CD4-positive, alpha-beta T cell (primary cell): ENCODE measurements around the gene STAC2. TPM values are rescaled to one million over a fixed set of nuclear protein-coding genes. Genes with fewer than 3 reads are reported as not detected.
A peak's percentile ranks its signal among the peaks of the same experiment; 100 is the strongest.

Experiments
- ATAC-seq: fragments of 200-7000 bp; cut with Tn5 transposase; one replicate; pipeline ENCODE4 v1.10.0; 2022; ENCODE audit warnings: mild to moderate bottlenecking; ENCODE audit not compliant: poor library complexity
- CTCF ChIA-PET: fragments of 350-600 bp; sonication (Branson Sonifier 250); formaldehyde crosslinking; loops from one replicate; lab custom pipeline; 2021; ENCODE audit warnings: antibody characterized with exemption, inconsistent platforms; lab: Charles Lee
- POLR2A ChIA-PET: fragments of 350-600 bp; sonication (Branson Sonifier 250); formaldehyde crosslinking; loops from one replicate; lab custom pipeline; 2021; ENCODE audit warnings: antibody characterized with exemption, inconsistent platforms; lab: Charles Lee
- DNase-seq, 14 experiments: peaks; one replicate each; pipeline ENCODE4 v3.0.0-alpha.2; 2013 to 2020; ENCODE audit warnings: mixed read lengths in 2 of 14
- H3K27ac ChIP-seq, 2 donors: one replicate each; pipeline versions ENCODE4 v1.5.1 to v1.7.0; 2013; ENCODE audit warnings: low read length in 2 of 2, low read depth in 1 of 2, mild to moderate bottlenecking in 1 of 2
- H3K27me3 ChIP-seq, 2 experiments: 1 replicate in 1 of 2; 2 replicates in 1 of 2; pipeline versions ENCODE4 v1.6.1 to v1.7.0; 2013; ENCODE audit warnings: low read length in 2 of 2, control low read depth in 1 of 2, mild to moderate bottlenecking in 1 of 2, moderate library complexity in 1 of 2; ENCODE audit not compliant: insufficient read depth in 2 of 2, control insufficient read depth in 1 of 2
- H3K36me3 ChIP-seq: one replicate; pipeline ENCODE4 v1.6.1; 2013; ENCODE audit warnings: low read length, control low read depth; ENCODE audit not compliant: insufficient read depth
- H3K4me1 ChIP-seq: one replicate; pipeline ENCODE4 v1.6.1; 2013; ENCODE audit warnings: low read length, control low read depth; ENCODE audit not compliant: insufficient read depth
- H3K4me3 ChIP-seq: one replicate; pipeline ENCODE4 v1.5.1; 2013; ENCODE audit warnings: mild to moderate bottlenecking, low read length, moderate library complexity
- H3K9me3 ChIP-seq, 2 experiments: 1 replicate in 1 of 2; 2 replicates in 1 of 2; pipeline versions ENCODE4 v1.6.1 to v1.7.0; 2013; ENCODE audit warnings: low read length in 2 of 2, mild to moderate bottlenecking in 2 of 2, control low read depth in 1 of 2, moderate library complexity in 1 of 2; ENCODE audit not compliant: control insufficient read depth in 1 of 2, insufficient read depth in 1 of 2
- H3K27ac Mint-ChIP-seq: one replicate; pipeline ENCODE4 v1.8.0; 2020; ENCODE audit warnings: mixed read lengths
- H3K27me3 Mint-ChIP-seq: one replicate; pipeline ENCODE4 v1.8.0; 2021; ENCODE audit warnings: mixed read lengths
- H3K36me3 Mint-ChIP-seq: one replicate; pipeline ENCODE4 v1.8.0; 2021; ENCODE audit warnings: low read depth, mixed read lengths
- H3K4me1 Mint-ChIP-seq: one replicate; pipeline ENCODE4 v1.8.0; 2021; ENCODE audit warnings: low read depth, mixed read lengths
- H3K4me3 Mint-ChIP-seq: one replicate; pipeline ENCODE4 v1.8.0; 2020; ENCODE audit warnings: mild to moderate bottlenecking, mixed read lengths
- H3K9me3 Mint-ChIP-seq: one replicate; pipeline ENCODE4 v1.8.0; 2020; ENCODE audit warnings: mixed read lengths
- CTCF ChIP-seq: fragments of 200-600 bp; IDR thresholded peaks from one replicate; pipeline ENCODE4 v1.8.0; 2022; ENCODE audit warnings: antibody characterized with exemption, mild to moderate bottlenecking
- intact Hi-C, 2 experiments: fragments of 100-400 bp; cut with DNase I in 1 of 2; cut with micrococcal nuclease in 1 of 2; formaldehyde crosslinking; loops; one replicate each; pipeline versions ENCODE4 v1.15.1 to v1.9.0; 2023 to 2025; cut with DNase I, micrococcal nuclease
- total RNA-seq, 174 experiments: library from RNA in 2 of 174; stranded (reverse) in 2 of 174; gene quantifications; one replicate each; pipeline ENCODE4 v1.2.3 and lab custom pipeline; 2021 to 2026

STAC2 gene
- total RNA-seq, 2 experiments from 2014 or later, result not detected

DNA sequence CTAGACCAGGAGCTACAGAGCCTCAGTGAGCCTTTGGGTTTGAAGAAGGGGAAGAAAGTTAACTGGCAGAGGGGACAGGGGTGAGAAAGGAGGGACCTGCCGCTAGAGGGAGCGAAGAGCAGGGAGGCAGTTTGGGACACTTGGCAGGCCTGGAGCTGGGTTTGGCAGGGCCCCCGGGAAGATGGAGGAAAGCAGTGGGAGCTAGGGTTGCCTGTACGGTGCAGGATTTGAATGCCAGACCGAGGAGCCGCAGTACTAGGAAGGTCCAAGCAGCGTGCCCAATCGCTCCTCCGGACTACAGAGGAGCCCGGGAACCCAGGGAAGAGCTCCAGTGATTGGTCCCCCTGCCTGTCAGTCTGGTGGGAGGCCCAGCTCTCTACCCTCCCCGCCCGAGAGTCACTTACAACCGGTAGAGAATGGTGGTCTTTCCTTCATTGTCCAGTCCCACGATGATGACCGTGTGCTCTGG lies 61.0 kb downstream of the STAC2 start:
- Histone ChIP-seq H3K4me3 (peak overlapping the region; percentile 60), H3K27ac (no peak overlapping the region), H3K4me1 (peaks cover 32% of the 10 kb centered on the region), H3K9me3 (peaks cover 0 to 13% of the 10 kb centered on the region in 2 experiments), H3K36me3 (no peaks in the 10 kb centered on the region), H3K27me3 (peaks cover 17 to 22% of the 10 kb centered on the region in 2 experiments)
- ChIA-PET POLR2A (interaction anchor here (0.5 to 5.5 kb wide), 16 partner anchors 9 to 311 kb away, joined by 3 to 35 read pairs (median 4); partner anchors contain the start of genes FBXO47, LASP1, PLXDC1 and RPL19), CTCF (interaction anchor here (0.6 to 3.8 kb wide), 30 partner anchors 10 to 295 kb away, joined by 3 to 47 read pairs (median 4); partner anchors contain the start of genes LASP1 and RPL19)
- H3K27ac Mint-ChIP-seq, result no peak overlapping the region
- H3K4me3 Mint-ChIP-seq, result peak overlapping the region; percentile 90
- no peaks in the 10 kb centered on the region for H3K36me3 Mint-ChIP-seq
- ATAC-seq (peak; percentile 86), DNase-seq (peak; percentile 56 to 85 (median 63))
- peak; percentile 94 for TF ChIP-seq CTCF
- H3K9me3 Mint-ChIP-seq, result no peaks in the 10 kb centered on the region
- peaks cover 27% of the 10 kb centered on the region for H3K4me1 Mint-ChIP-seq
- intact Hi-C loops, result loop anchor here in 1 of 2 experiments (2.0 kb wide), 1 partner anchor 80 kb away; no protein-coding TSS in a partner anchor
- peaks cover 34% of the 10 kb centered on the region for H3K27me3 Mint-ChIP-seq

GRCh38 chr17:39161962-39162361 lies 63.8 kb downstream of the STAC2 start:
- Mint-ChIP-seq H3K4me1 (peaks cover 19% of the 10 kb centered on the region), H3K36me3 (no peaks in the 10 kb centered on the region), H3K27me3 (peaks cover 22% of the 10 kb centered on the region), H3K27ac (no peak overlapping the region), H3K4me3 (peak overlapping the region; percentile 8), H3K9me3 (no peaks in the 10 kb centered on the region)
- ChIA-PET POLR2A (no interaction called here), CTCF (interaction anchor here (0.9 to 1.5 kb wide), 2 partner anchors 11 to 13 kb away, joined by 3 to 4 read pairs; no protein-coding TSS in a partner anchor)
- intact Hi-C loops, result no loop called here
- no peak overlapping the region for H3K27ac ChIP-seq
- no peak for ATAC-seq
- H3K27me3 ChIP-seq, result peaks cover 17 to 19% of the 10 kb centered on the region in 2 experiments
- peaks cover 26% of the 10 kb centered on the region for H3K4me1 ChIP-seq
- no peak for TF ChIP-seq CTCF
- no peaks in the 10 kb centered on the region for H3K36me3 ChIP-seq
- DNase-seq, result no peak
- H3K4me3 ChIP-seq, result no peak overlapping the region
- peaks cover 0 to 9% of the 10 kb centered on the region in 2 experiments for H3K9me3 ChIP-seq

Other genes with a start within 250 kb of the STAC2 start
- 10 to 100 TPM; 66.7 to 67.6 TPM for gene PLXDC1, start 74.3 kb downstream of the STAC2 start, total RNA-seq
- gene ARL5C, start 59.8 kb downstream of the STAC2 start, total RNA-seq, result not detected
- 10 to 100 TPM; 14.9 to 15.5 TPM for gene CACNB1, start 28.3 kb downstream of the STAC2 start, total RNA-seq
- gene RPL19, start 25.7 kb downstream of the STAC2 start, total RNA-seq, result 1,000 to 10,000 TPM; 3,527 to 3,670 TPM
- gene FBXL20, start 175.7 kb upstream of the STAC2 start, total RNA-seq, result 10 to 100 TPM; 16.7 to 17.1 TPM
- gene MED1, start 225.3 kb upstream of the STAC2 start, total RNA-seq, result 10 to 100 TPM; 24.7 to 28.7 TPM
- gene CDK12, start 235.5 kb upstream of the STAC2 start, total RNA-seq, result 100 to 1,000 TPM in 1 of 2 experiments, 10 to 100 TPM in 1; 99.6 to 108 TPM